DMS153 (cell line): Measurements from ENCODE around the gene LRRC18.

Experiments used
- DNase-seq: peaks from one replicate; lab custom pipeline; 2025; lab: John Stamatoyannopoulos, UW

The LRRC18 gene

DNA sequence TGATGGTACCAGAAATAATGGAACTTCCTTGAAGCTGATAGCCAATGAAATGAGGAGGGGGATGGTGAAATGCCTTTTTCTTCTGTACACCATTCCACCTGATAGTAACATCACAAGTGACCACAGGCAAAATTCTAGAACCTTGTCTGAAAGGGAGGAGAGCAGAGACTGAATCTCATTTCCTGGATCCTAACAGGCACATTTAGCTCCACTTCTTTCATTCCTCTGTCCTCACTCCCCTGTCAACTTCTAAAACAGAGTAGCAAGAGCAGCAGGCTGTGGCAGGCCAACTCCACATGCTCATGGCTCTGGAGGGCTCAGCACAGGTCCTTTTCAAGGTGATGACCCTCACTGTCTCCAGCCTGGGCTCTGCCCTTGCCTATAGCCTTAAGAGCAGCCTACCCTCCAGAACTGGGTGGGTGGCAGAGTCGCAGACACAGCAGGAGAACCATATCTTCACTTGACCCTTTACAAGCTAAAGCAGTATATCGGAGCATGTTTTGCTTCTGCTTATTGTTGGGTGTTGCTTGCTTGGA is at the start of gene LRRC18:
Gene LRRC18 (minus strand): TSS at position 51 of the 536 bp plus-strand sequence. CDS start 25,685 bp downstream, outside the sequence.
- no peak for DNase-seq

- DNase-seq = no peak
These were observed 46.0 kb upstream of the LRRC18 start for GRCh38 chr10:48985621-48986158.

- DNase-seq = no peak
These were observed 44.2 kb upstream of the LRRC18 start for GRCh38 chr10:48983648-48984351.

GRCh38 chr10:48982584-48982983 is 42.9 kb upstream of the LRRC18 start:
- no peak for DNase-seq

DNA sequence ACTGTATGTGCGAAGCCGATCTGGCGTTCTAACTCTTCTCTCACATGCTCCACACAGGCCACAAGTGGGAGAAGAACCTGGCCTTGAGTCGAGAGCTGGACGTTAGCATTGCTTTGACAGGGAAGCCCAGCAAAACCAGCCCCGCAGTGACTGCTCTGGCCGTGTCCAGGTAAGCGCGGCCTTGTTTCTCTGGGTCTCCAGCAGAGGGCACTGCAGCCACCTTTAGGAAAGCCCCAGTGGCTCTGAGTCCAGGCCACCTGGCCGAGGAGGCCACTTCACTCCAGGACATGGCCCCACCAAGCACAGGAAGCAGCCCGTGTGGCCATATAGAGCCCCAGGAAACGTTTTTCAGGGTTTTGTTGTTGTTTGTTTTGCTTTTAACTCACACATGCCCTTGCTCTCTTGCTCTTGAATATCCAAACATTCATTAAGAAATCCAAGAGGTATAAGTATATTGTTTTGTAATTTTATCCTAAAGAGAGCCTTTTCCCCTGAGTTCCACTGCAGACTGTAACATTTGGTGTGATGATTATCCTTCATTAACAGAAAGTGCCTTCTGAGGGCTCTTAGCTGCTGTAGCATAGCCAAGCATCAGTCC is 41.8 kb upstream of the LRRC18 start:
- DNase-seq = no peak

- DNase-seq = no peak
These were observed 38.7 kb upstream of the LRRC18 start for GRCh38 chr10:48978318-48978717.

DNA sequence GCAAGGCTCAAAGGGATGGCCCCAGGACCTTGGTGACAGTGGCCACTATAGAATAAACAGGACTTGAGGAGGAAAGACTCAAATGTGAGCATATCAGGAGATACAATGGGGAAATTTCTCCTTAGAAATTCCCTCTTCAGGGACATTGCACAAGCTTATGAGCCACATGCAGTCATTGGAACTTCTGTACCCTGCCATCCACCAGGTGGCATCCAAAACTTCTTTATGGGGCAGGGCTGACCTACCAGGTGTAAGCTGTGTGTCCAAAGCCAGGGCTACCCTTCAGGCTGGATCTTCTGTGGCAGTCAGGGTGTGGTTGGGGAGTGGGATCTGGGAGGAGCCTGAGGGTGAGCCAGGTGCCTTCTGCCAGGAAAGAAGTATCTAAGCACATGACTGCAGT is 36.6 kb upstream of the LRRC18 start:
- DNase-seq = no peak

DNA sequence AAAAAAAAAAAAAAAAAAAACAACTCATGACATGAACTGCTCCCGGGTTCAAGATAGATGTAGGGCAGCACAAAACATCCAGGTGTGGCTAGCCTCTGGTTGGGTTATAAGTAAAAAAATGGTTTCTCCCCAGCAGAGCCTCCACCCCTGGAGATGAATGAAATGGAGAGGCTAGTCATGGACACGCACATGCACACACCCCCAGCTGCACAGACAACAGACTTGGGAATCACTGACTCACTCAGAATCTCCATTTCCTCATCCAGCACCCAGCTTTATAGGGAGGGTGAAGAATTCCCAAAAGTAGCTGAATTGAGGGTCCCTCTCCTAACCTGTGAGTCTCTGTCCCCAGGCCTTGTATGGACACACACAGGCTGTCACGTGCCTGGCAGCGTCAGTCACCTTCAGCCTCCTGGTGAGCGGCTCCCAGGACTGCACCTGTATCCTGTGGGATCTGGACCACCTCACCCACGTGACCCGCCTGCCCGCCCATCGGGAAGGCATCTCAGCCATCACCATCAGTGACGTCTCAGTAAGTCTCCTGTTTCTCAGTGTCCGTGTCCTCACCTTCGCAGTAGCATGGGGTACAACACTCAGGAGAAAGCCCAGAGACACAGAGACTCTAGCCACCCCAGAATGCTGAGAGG is 35.0 kb upstream of the LRRC18 start:
- DNase-seq = no peak

DNA sequence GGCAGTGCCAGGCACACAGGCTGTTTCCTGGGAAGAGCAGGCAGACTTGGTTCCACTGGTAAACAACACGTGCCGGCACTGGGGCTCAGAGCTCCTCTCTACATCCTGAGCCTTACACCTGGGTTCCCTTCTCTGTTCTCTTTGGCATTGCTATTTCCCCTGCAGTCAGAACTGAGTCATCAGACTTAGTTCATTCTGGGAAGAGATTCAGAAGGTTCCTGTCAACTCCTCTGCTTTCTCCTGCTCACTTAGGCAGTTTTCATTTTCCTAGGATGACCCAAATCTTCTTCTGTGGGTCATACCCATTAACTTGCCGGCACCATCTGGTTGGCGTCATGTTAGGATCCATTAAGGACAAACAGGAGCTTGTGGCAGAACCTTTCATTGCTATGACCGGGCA is 33.4 kb upstream of the LRRC18 start:
- DNase-seq = no peak

DNA sequence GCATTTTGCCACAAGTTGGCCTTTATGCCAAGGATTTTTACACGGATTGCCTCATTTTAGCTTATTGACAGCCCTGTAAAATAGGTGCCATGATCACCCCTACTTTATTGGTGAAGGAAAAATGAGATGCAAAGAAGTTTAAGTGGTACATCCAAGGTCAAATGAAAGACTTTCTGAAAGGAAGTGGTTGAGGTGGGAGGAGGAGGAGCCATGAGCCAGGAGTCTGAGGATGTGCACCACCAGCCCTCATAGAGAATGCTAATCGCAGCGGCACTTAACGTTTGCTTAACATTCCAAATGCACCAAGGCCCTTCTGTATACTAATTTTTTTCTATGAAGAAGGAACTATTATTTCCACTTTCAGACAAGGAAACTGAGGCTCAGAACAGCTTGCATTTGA is 31.0 kb upstream of the LRRC18 start:
- DNase-seq = no peak

- no peak for DNase-seq
These were observed 30.4 kb upstream of the LRRC18 start for GRCh38 chr10:48970046-48970445.

- no peak for DNase-seq
These were observed 28.4 kb upstream of the LRRC18 start for GRCh38 chr10:48968036-48968435.

DNA sequence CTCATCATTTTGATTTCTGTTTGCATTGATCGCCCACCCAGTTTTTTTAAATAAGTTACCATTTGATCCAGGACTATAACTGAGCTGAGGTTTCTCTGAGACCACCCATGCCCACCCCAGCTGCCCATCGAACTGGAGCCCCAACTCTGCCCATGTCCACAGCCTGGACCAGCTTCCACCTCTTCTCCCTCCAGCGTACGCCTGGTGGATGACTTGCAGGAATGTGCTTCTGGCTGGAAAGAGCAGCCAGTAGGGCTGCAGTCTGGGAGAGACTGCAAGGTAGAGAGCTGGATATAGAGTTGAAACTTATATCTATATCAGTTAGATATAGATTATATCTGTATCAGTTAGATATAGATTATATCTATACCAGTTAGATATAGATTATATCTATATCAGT is 25.8 kb upstream of the LRRC18 start:
- no peak for DNase-seq

DNA sequence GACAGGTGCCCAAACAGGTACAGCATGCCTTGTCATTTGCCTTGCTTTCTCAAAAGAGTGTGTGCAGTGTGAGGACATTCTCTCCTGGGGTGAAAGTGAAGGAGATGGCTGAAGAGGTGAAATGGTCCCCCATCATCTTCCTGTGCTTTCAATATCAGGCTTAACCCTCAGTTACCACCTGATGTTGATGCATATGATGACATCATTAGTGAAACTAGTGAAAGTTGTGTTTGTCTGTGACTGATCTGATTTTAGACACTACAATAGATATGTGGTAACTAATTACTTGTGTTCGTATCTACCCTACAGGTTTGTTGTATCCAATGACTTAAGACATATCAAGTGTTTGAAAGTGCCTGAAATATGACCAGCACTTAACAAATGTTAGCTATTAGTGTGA is 24.4 kb upstream of the LRRC18 start:
- no peak for DNase-seq

DNA sequence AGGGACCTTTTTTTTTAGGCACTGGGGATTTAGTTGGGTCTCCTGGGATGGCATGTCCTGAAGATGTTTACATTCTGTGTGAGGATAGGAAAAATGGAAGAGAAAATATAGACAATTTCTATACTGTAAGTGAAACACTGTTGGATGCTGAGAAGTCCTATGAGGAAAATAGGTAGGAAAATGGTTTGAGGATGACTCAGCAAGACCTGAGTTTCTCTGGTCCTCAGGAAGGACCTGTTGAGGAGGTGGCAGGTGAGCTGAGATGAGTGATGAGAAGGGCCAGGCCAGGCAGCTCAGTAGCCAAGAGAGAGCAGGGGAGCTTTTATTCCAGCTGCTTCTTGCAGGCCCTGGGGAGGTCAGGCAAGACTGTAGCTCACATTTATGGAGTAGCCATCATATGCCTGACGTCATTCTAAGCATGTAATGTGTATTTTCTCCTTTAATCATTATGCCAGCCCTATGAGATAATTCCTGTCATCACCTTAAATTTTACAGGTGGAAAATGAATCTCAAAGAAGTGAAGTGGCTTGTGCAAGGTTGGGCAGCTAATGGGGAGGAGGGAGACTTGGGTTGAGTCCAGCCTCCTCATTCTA is 19.1 kb upstream of the LRRC18 start:
- no peak for DNase-seq

DNA sequence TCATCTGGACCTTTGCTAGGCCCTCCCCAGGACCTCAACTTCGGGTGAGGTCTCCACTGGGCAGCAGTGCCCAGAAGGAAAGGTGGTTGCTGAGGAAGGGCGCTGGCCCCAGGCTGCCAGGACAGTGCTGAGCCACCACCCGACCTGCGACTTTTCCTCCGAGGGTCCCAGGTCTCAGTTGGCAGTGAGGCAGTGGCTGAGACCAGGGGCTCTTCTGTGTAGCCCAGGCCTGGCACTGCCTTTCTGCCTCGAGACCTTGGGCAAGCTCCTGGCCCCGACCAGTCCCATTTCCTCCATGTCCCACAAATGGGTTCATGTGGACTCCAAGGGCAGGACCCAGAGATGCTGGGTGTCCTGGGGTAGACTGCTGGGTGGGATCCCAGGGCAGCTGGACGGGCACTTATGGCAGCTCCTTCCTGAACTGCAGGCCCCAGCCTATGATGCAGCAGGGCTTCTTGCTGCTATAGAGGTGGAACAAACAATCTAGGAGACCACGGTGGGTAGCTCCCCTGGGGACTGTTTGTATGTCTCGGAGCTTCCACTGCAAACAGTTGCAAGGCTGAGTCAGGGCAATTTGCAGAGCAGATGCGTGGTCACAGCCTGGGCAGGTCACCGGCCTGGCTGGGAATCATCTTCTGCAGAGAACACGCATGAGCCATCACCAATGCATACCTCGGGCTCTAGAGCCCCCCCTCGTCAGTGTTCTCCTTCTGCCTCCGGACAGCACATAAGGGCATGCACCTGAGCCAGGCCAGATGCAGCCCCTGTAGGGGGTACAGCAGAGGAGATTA is 17.9 kb upstream of the LRRC18 start:
- no peak for DNase-seq

- DNase-seq = no peak
These were observed 12.1 kb upstream of the LRRC18 start for GRCh38 chr10:48951707-48952106.

DNA sequence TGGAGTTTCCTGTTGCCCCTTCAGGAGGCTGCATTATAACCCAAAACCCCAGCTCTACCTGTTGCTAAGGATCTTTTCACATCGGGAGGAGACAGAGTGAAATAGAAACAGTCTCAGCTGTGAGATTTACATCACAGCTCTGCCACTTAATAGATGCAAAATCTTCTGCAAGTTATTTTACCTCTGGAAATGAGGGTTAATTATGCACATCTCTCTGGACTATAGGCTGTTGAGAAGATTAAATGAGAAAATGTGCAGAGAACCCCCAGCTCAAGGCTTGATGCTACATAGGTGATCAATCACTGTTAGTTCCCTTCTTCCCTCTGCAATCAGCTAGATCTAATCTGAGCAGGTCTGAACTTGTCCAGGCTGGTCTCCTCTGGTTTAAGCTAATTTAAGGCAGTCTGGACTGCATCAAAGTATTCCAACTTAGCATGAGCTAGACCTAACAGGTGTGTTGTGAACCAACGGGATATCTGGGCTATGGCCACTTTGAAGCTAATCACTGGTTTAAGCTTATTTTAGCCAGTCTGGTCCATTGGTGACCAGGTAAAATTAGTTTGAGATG is 8.9 kb upstream of the LRRC18 start:
- no peak for DNase-seq

- no peak for DNase-seq
These were observed 8.2 kb upstream of the LRRC18 start for GRCh38 chr10:48947690-48948469.

- no peak for DNase-seq
These were observed 7.4 kb upstream of the LRRC18 start for GRCh38 chr10:48946891-48947500.
